ENCODE data around the gene SLC4A5.

GRCh38 chr2:74327199-74327598 lies 16.0 kb downstream of the SLC4A5 start:
- no peak for TF ChIP-seq POLR2AphosphoS5 (IDR thresholded peaks at IDR 0.05; ENCODE audit: low read depth, low read length)
- TF ChIP-seq MAX (IDR thresholded peaks at IDR 0.05; ENCODE audit: low read depth), result no peak
- TF ChIP-seq CTCF (IDR thresholded peaks at IDR 0.05), result no peak
- no peak for TF ChIP-seq TAF1 (IDR thresholded peaks at IDR 0.05; ENCODE audit: borderline replicate concordance, low read depth, low read length)
- TF ChIP-seq JUND (IDR thresholded peaks at IDR 0.05), result no peak
- TF ChIP-seq EZH2phosphoT487 (IDR thresholded peaks at IDR 0.05; ENCODE audit: borderline replicate concordance, low read depth), result no peak
- TF ChIP-seq SIN3A (IDR thresholded peaks at IDR 0.05; ENCODE audit: borderline replicate concordance, low read depth, low read length), result no peak
- no peak for TF ChIP-seq EP300 (IDR thresholded peaks at IDR 0.05; ENCODE audit: borderline replicate concordance in 1 of 2, low read depth in 1 of 2, low read length in 1 of 2)
- TF ChIP-seq MEF2A (IDR thresholded peaks at IDR 0.05; ENCODE audit: borderline replicate concordance, low read depth), result no peak
- no peak for TF ChIP-seq SMC3 (IDR thresholded peaks at IDR 0.05; ENCODE audit: low read depth, low read length)
- TF ChIP-seq USF2 (IDR thresholded peaks at IDR 0.05; ENCODE audit: borderline replicate concordance, low read depth, low read length), result no peak
- no peak for TF ChIP-seq PBX3 (IDR thresholded peaks at IDR 0.05)
- TF ChIP-seq YY1 (IDR thresholded peaks at IDR 0.05; ENCODE audit: low read depth), result no peak
